Gastrocnemius medialis (tissue), 4 donors: ENCODE data around the gene MGAT5.

Source experiments
- CTCF ChIP-seq, 5 experiments: fragments of 450-650 bp in 3 of 5; fragments of 200-600 bp in 2 of 5; sonication (generic) in 2 of 5; IDR thresholded peaks in 4 of 5; conservative IDR thresholded peaks in 1 of 5; 1 replicate in 4 of 5; 2 replicates in 1 of 5; pipeline ENCODE4 v1.5.1; 2016 to 2019; ENCODE audit warnings: antibody characterized with exemption in 5 of 5, mild to moderate bottlenecking in 3 of 5, moderate library complexity in 3 of 5
- POLR2A ChIP-seq, 2 donors: fragments of 450-650 bp; IDR thresholded peaks; one replicate each; pipeline ENCODE4 v1.6.1; 2017; ENCODE audit warnings: antibody characterized with exemption in 2 of 2, mild to moderate bottlenecking in 2 of 2, moderate library complexity in 2 of 2

GRCh38 chr2:134411279-134411827 is 157.5 kb downstream of the MGAT5 start:
- no peak for TF ChIP-seq CTCF (IDR thresholded peaks at IDR 0.05 in 4 of 5, conservative IDR thresholded peaks at IDR 0.05 in 1 of 5)
- TF ChIP-seq POLR2A (IDR thresholded peaks at IDR 0.05): no peak
